Activated CD8-positive, alpha-beta T cell treated with anti-CD3 and anti-CD28 coated beads, Interleukin-2, amount 10 ng/mL, durations not matched to agents 7 days and 5 days (primary cell): ENCODE results near the gene SLC6A6. TPM values are rescaled to one million over a fixed set of nuclear protein-coding genes. Genes with fewer than 3 reads are reported as not detected.

Experiments
- ATAC-seq: fragments of 150-1000 bp; cut with Tn5 transposase; one replicate; pipeline ENCODE4 v1.10.0; 2021; ENCODE audit warnings: moderate library complexity
- CTCF ChIA-PET: fragments of 350-600 bp; sonication (Branson Sonifier 250); formaldehyde crosslinking; loops from one replicate; lab custom pipeline; 2021; ENCODE audit warnings: antibody characterized with exemption; lab: Charles Lee
- POLR2A ChIA-PET: fragments of 350-600 bp; sonication (Branson Sonifier 250); formaldehyde crosslinking; loops from one replicate; lab custom pipeline; 2021; ENCODE audit warnings: antibody characterized with exemption; lab: Charles Lee
- DNase-seq: peaks from one replicate; pipeline ENCODE4 v3.0.0-alpha.2; 2020
- H3K27ac Mint-ChIP-seq: one replicate; pipeline ENCODE4 v1.8.0; 2021; ENCODE audit warnings: mild to moderate bottlenecking, mixed read lengths
- H3K27me3 Mint-ChIP-seq: one replicate; pipeline ENCODE4 v1.8.0; 2021; ENCODE audit warnings: low read depth, mixed read lengths
- H3K36me3 Mint-ChIP-seq: one replicate; pipeline ENCODE4 v1.8.0; 2021; ENCODE audit warnings: low read depth, mixed read lengths
- H3K4me1 Mint-ChIP-seq: one replicate; pipeline ENCODE4 v1.8.0; 2021; ENCODE audit warnings: low read depth, mixed read lengths
- H3K4me3 Mint-ChIP-seq: one replicate; pipeline ENCODE4 v1.8.0; 2021; ENCODE audit warnings: mild to moderate bottlenecking, mixed read lengths
- H3K9me3 Mint-ChIP-seq: one replicate; pipeline ENCODE4 v1.8.0; 2022; ENCODE audit warnings: mixed read lengths; ENCODE audit not compliant: insufficient read depth
- total RNA-seq, 2 experiments: library from RNA; stranded (reverse); gene quantifications; one replicate each; pipeline ENCODE4 v1.2.3, GENCODE V29; 2021

The SLC6A6 gene
- total RNA-seq, 2 experiments from 2014 or later, result 36.8 to 37.9 TPM

DNA sequence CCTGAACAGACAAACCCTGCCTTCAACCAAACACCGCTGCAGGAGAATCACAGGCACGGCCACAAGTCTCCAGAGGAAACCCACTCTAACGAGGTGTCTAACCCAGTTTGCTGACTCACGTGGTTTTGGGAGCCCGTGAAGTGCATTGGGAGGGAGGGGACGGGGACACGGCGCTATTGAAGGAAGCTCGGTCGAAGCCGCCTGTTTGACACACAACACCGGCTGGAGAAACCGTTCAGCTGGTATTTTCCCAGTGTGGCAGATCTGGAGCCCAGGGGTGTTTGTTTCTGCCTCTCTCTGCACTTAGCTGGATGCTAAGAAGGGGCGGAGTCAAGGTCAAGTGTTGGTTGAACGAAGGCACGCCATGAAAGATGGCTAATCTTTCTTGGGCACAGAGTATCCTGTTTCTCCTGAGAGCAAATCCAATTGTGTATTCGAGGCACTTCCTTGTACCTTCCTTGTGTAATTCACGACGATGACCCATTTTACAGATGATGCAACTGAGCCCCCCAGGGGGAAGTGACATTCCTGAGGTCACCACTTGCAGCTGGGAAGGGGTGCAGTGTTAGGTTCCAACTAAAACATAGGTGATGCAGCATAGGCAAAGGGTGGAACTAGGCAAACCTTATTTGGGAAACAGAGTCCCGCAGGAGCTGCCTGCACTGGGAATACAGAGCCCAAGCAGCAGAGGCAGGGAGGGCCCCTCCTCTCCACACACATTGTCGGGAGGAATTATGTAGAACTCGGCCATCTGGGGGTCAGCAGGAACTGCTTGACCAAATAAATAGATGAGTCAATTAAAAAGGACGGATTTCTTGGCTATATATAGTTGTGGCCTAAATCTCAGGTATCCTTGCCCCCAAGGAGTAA, 22.5 kb downstream of the SLC6A6 start:
- POLR2A ChIA-PET, result interaction anchor here (0.9 to 4.1 kb wide), 2 partner anchors 22 to 226 kb away, joined by 3 to 17 read pairs; partner anchors contain the start of genes CCDC174 and SLC6A6
- CTCF ChIA-PET, result interaction anchor here (1.0 to 3.6 kb wide), 8 partner anchors 8 to 496 kb away, joined by 3 to 13 read pairs (median 4); partner anchors contain the start of gene SLC6A6
- peak overlapping the region; percentile 12 for H3K4me3 Mint-ChIP-seq
- ATAC-seq (peak; percentile 62), DNase-seq (peak; percentile 58)
- H3K9me3 Mint-ChIP-seq, result no peaks in the 10 kb centered on the region
- H3K4me1 Mint-ChIP-seq, result peaks cover 81% of the 10 kb centered on the region
- no peaks in the 10 kb centered on the region for H3K27me3 Mint-ChIP-seq
- peaks cover 12% of the 10 kb centered on the region for H3K36me3 Mint-ChIP-seq
- peak overlapping the region; percentile 82 for H3K27ac Mint-ChIP-seq

DNA sequence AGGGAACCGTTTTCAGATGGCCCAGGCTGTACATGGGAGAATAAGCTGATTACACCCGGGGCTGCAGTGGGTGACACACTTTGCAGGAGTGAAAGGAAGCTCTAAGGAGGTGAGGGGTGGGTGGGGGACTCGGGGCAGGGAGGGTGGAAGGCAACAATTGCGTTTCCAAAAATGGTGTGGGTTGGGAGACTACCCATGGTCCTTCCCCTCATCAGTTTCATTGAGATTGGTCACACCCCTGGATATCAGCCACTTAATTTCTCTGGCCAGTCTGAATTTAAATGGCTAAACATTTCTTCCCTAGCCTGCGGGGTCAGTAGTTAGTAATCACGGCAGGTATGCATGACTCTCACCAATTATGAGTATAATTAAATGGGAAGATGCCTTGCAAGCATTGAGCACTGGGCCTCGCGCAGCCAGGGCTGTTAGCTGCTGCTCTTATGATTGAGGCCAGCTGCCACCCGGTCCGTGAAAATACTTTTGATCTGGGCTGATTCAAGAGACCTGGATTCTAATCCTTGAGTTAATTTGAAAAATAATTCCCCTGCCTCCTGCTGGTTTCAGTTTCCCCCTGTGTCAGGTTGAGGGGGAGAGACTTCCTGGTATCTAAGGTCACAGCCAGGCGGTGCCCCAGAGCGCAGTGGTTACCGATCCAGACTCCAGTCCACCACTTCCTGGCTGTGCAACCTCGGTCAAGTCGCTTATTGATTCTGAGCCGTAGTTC, 23.3 kb downstream of the SLC6A6 start:
- H3K27me3 Mint-ChIP-seq, result no peaks in the 10 kb centered on the region
- ChIA-PET CTCF (interaction anchor here (0.7 to 3.6 kb wide), 6 partner anchors 7 to 495 kb away, joined by 3 to 13 read pairs (median 4); no protein-coding TSS in a partner anchor), POLR2A (interaction anchor here (2.9 to 4.1 kb wide), 2 partner anchors 20 to 23 kb away, joined by 8 to 17 read pairs; partner anchors contain the start of gene SLC6A6)

DNA sequence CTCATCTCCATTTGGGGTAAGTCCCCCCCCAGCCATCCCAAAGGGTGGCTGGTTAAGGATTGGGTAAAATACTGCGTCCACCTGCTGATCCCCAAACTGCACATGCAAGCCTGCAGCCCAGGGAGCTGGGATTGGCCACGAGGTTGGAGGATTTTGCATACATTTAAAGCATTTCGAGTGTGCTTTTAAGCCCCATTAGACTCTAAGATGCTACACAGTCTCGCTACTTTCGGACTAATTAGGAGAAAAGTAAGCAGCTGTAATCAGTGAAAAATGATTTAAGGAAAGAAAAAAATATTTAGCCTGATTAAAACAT, 23.9 kb downstream of the SLC6A6 start:
- Mint-ChIP-seq H3K27me3 (no peaks in the 10 kb centered on the region), H3K27ac (peak overlapping the region; percentile 82), H3K36me3 (peaks cover 10% of the 10 kb centered on the region), H3K4me1 (peaks cover 93% of the 10 kb centered on the region), H3K4me3 (peak overlapping the region; percentile 56), H3K9me3 (no peaks in the 10 kb centered on the region)
- POLR2A ChIA-PET, result interaction anchor here (0.6 to 4.1 kb wide), 4 partner anchors 12 to 281 kb away, joined by 3 to 17 read pairs (median 6); partner anchors contain the start of gene SLC6A6
- DNase-seq (no peak), ATAC-seq (no peak)
- CTCF ChIA-PET, result interaction anchor here (0.7 to 1.7 kb wide), 3 partner anchors 35 to 495 kb away, joined by 3 to 6 read pairs (median 3); no protein-coding TSS in a partner anchor

More for the DNA sequence above, 23.3 kb downstream of the SLC6A6 start:
- Mint-ChIP-seq H3K4me1 (peaks cover 88% of the 10 kb centered on the region), H3K4me3 (peak overlapping the region; percentile 56), H3K27ac (peak overlapping the region; percentile 82), H3K36me3 (peaks cover 12% of the 10 kb centered on the region), H3K9me3 (no peaks in the 10 kb centered on the region)
- DNase-seq, result peak; percentile 79
- peak; percentile 76 for ATAC-seq

DNA sequence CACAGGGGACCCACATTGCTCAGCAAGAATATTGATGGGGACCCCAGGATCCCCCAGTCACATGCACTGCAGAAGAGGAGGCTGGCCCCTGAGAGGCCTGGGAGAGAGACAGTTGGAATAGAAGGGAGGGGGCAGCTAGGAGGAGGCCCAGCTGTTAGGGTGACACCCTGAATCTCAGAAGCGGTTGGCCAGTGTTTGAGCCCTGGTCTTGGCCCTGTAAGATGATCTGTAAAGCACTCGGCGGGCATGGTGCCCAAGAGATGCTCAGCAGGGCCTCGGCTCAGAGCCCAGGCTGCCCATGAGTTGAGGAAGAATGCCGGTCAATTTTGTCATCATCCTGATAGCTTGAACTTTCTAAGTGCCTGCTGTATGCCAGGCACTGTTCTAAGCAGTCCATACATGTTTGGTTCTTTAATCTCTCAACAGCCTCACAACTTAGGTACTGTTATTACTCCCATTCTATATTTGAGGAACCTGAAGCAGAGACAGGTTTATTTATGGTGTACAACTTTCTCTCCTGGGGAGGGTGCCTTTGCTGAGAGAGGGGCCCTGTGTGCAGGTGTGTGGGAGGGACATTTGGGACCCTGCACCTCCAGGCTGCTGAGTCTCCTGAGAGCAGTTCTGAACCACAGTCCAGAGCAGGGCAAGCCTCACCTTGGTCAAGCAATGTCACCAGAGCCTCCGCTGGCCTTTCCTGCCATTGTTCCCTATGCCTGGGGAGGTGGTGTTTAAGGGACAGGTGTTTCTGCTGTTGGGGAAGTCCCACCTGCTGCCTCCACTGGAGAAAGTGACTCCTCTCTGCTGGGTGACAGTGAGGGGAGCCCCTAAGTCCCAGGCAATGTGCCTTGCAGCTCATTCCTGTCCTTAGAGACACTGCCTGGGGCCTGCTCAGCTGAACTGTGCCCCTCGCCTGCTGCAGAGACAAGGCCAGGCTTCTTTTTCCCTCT, 26.0 kb downstream of the SLC6A6 start:
- H3K27me3 Mint-ChIP-seq, result no peaks in the 10 kb centered on the region
- peaks cover 10% of the 10 kb centered on the region for H3K36me3 Mint-ChIP-seq
- ChIA-PET CTCF (interaction anchor here (1.1 kb wide), 1 partner anchor 22 kb away, joined by 3 read pairs; no protein-coding TSS in a partner anchor), POLR2A (interaction anchor here (1.5 to 2.9 kb wide), 2 partner anchors 22 to 26 kb away, joined by 4 to 8 read pairs; partner anchors contain the start of gene SLC6A6)
- H3K9me3 Mint-ChIP-seq, result no peaks in the 10 kb centered on the region
- peaks cover 98% of the 10 kb centered on the region for H3K4me1 Mint-ChIP-seq
- DNase-seq (no peak), ATAC-seq (no peak)
- no peak overlapping the region for H3K4me3 Mint-ChIP-seq
- peak overlapping the region; percentile 99 for H3K27ac Mint-ChIP-seq

DNA sequence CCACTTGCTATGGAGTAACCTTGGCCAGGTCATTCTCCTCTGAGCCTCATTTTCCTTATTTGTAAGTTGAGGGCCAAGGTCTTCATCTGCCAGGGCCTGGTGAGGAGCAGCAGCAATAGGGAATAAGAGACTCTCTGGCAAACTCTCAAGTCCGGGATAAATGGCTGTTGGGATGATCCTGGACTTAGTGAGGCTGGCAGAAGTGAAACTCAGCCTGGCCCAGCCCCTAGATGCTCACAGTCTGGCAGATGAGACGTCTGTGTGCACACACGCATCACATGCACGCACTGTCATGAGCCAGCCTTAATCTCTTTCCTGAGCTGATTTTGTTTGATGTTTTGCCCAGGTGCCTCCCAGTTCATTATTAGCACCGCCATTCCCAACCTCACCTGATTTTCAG, 26.8 kb downstream of the SLC6A6 start:
- Mint-ChIP-seq H3K4me3 (no peak overlapping the region), H3K27ac (peak overlapping the region; percentile 99), H3K9me3 (no peaks in the 10 kb centered on the region), H3K36me3 (peaks cover 11% of the 10 kb centered on the region), H3K4me1 (peaks cover 96% of the 10 kb centered on the region), H3K27me3 (no peaks in the 10 kb centered on the region)
- ATAC-seq (no peak), DNase-seq (no peak)
- ChIA-PET POLR2A (interaction anchor here (1.5 to 5.1 kb wide), 2 partner anchors 26 to 27 kb away, joined by 4 to 45 read pairs; partner anchors contain the start of gene SLC6A6), CTCF (interaction anchor here (1.2 kb wide), 1 partner anchor 32 kb away, joined by 3 read pairs; no protein-coding TSS in a partner anchor)

DNA sequence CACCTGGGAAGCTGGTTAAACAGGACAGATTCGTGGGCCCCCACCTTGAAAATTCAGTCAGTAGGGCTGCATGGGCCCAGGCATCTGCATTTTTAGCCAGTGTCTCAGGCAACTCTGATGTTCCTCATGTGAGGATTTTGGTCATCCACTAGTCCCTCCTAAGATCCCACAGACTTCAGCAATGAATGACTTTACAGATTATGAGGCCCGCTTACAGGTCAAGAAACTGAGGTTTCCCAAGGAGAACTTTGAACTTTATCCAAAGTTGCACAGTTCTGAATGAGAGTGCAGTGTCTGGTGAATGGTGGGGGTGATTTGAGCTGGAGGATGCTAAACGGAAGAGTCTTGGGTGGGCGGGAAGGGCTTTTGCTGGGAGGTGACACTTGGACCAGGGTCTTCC, 27.2 kb downstream of the SLC6A6 start:
- no peaks in the 10 kb centered on the region for H3K27me3 Mint-ChIP-seq
- H3K36me3 Mint-ChIP-seq, result peaks cover 10% of the 10 kb centered on the region
- no peak for ATAC-seq
- DNase-seq, result no peak
- no peaks in the 10 kb centered on the region for H3K9me3 Mint-ChIP-seq
- POLR2A ChIA-PET, result interaction anchor here (1.0 to 5.1 kb wide), 2 partner anchors 26 to 305 kb away, joined by 3 to 45 read pairs; partner anchors contain the start of genes CHCHD4, SLC6A6 and TMEM43
- no peak overlapping the region for H3K4me3 Mint-ChIP-seq
- CTCF ChIA-PET, result interaction anchor here (1.2 kb wide), 1 partner anchor 32 kb away, joined by 3 read pairs; no protein-coding TSS in a partner anchor
- peak overlapping the region; percentile 99 for H3K27ac Mint-ChIP-seq
- H3K4me1 Mint-ChIP-seq, result peaks cover 96% of the 10 kb centered on the region

DNA sequence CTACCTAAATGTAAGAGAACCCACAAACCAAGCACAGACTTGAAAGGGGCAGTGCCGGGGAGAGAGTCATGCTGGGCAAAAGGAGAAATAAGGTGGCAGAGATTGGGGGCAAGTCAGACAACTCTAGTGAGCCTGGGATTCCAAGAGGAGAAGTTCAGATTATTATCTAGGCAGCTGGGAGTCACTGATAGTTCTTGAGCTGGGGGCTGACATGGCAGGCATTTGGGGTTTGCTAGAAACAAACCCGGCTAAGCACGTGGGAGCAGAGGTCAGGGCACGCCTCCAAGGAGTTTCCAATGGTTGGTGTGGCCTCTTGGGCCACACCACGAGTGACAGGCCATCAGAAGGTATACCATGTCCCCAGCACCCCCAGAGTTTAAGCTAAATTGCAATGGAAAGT, 27.6 kb downstream of the SLC6A6 start:
- CTCF ChIA-PET, result interaction anchor here (0.5 to 3.2 kb wide), 5 partner anchors 9 to 265 kb away, joined by 3 to 18 read pairs (median 3); partner anchors contain the start of gene SLC6A6
- POLR2A ChIA-PET, result interaction anchor here (1.0 to 5.1 kb wide), 2 partner anchors 26 to 305 kb away, joined by 3 to 45 read pairs; partner anchors contain the start of genes CHCHD4, SLC6A6 and TMEM43
- H3K27me3 Mint-ChIP-seq, result no peaks in the 10 kb centered on the region
- peak overlapping the region; percentile 12 for H3K4me3 Mint-ChIP-seq
- H3K4me1 Mint-ChIP-seq, result peaks cover 96% of the 10 kb centered on the region
- H3K9me3 Mint-ChIP-seq, result no peaks in the 10 kb centered on the region
- peak overlapping the region; percentile 99 for H3K27ac Mint-ChIP-seq
- H3K36me3 Mint-ChIP-seq, result peaks cover 14% of the 10 kb centered on the region
- ATAC-seq (no peak), DNase-seq (no peak)

DNA sequence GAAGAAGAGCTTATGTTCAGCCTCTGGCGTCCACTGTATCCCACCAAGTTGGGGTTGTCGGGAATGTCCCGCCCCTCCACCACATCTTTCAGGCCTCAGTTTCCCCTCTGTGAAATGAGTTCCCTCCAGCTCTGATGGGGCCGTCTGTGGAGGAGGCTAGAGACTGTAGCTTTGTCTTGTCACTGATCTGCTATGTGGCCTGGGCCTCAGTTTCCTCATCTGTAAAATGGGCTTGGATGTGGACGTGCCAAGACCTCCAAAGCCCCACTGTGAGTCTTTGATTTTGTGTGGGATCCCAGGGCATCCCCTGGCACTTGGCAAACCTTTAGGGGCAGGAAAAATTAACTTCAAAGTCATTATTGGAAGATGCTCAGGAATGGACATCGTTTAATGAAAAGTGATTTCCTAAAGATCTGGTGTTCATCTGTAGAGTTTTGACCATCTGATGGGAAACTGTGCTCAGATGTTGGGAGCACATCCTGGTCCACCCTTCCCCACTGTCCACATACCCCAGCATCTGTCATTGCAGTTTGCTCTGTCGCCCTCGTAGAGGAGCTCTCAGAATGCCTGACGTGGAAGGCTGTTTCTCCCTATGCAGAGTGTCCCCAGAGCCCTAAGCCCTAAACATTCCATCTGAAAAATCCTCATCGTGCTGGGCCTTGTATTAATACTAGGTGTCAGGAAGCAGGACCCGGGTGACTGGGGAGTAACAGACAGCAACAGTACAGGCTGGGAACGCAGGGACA, 28.5 kb downstream of the SLC6A6 start:
- no peak for ATAC-seq
- Mint-ChIP-seq H3K9me3 (no peaks in the 10 kb centered on the region), H3K27me3 (no peaks in the 10 kb centered on the region), H3K4me1 (peaks cover 96% of the 10 kb centered on the region), H3K36me3 (peaks cover 14% of the 10 kb centered on the region), H3K4me3 (peak overlapping the region; percentile 76), H3K27ac (peak overlapping the region; percentile 99)
- ChIA-PET POLR2A (interaction anchor here (0.5 to 5.1 kb wide), 8 partner anchors 16 to 306 kb away, joined by 3 to 45 read pairs (median 5); partner anchors contain the start of genes CCDC174, CHCHD4, SLC6A6 and TMEM43), CTCF (interaction anchor here (1.0 to 3.2 kb wide), 3 partner anchors 10 to 227 kb away, joined by 3 to 18 read pairs (median 7); partner anchors contain the start of gene SLC6A6)
- no peak for DNase-seq

DNA sequence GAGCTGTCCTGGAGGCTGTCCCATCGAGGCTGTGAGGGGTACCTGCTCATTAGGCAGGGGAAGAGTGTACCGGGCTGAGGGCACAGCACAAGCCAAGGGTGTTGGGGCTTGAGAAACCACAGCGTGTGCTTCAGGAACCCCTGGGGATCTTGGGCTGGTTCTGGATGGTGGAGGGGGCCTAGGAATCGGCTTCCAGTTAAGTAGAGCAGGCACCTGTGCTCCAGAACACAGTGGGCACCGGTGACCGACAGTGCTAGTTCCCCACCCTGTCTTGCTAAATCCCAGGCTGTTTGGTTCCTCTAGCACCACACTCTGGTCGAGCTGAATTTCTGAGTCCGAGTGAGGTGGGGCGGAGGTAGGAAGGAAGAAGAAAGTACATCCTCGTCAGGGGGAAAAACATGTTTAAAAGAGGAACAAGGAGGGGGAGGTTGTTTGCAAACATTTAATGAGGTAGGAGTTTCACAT, 29.1 kb downstream of the SLC6A6 start:
- CTCF ChIA-PET, result interaction anchor here (1.0 to 3.2 kb wide), 4 partner anchors 10 to 30 kb away, joined by 3 to 18 read pairs (median 6); partner anchors contain the start of gene SLC6A6

More for the DNA sequence above, 29.1 kb downstream of the SLC6A6 start:
- Mint-ChIP-seq H3K4me1 (peaks cover 90% of the 10 kb centered on the region), H3K9me3 (no peaks in the 10 kb centered on the region), H3K27ac (peak overlapping the region; percentile 99), H3K36me3 (peaks cover 14% of the 10 kb centered on the region), H3K27me3 (no peaks in the 10 kb centered on the region), H3K4me3 (peak overlapping the region; percentile 76)
- ATAC-seq (peak; percentile 22), DNase-seq (no peak)
- POLR2A ChIA-PET, result interaction anchor here (0.5 to 5.1 kb wide), 11 partner anchors 16 to 1003 kb away, joined by 3 to 45 read pairs (median 5); partner anchors contain the start of genes CCDC174, LSM3, SLC6A6 and XPC
